ENCODE data around the gene ELOVL6.

DNA sequence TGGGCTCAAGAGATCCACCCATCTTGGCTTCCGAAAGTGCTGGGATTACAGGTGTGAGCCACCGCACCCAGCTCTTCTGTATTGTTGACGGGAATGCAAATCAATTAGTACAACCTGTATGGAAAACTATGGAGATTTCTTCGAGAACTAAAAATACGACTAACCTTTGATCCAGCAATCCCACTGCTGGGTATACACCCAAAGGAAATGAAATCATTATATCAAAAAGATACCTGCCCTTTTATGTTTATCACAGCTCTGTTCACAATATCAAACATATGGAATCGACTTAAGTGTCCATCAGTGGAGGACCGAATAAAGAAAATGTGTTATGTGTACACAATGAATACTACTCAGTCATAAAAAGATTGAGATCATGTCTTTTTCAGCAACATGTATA, 49.3 kb downstream of the ELOVL6 start:
- TF ChIP-seq CTCF (IDR thresholded peaks at IDR 0.05) (no peak), POLR2A (IDR thresholded peaks at IDR 0.05) (no peak)
